Measurements from ENCODE around the gene MYH7.

DNA sequence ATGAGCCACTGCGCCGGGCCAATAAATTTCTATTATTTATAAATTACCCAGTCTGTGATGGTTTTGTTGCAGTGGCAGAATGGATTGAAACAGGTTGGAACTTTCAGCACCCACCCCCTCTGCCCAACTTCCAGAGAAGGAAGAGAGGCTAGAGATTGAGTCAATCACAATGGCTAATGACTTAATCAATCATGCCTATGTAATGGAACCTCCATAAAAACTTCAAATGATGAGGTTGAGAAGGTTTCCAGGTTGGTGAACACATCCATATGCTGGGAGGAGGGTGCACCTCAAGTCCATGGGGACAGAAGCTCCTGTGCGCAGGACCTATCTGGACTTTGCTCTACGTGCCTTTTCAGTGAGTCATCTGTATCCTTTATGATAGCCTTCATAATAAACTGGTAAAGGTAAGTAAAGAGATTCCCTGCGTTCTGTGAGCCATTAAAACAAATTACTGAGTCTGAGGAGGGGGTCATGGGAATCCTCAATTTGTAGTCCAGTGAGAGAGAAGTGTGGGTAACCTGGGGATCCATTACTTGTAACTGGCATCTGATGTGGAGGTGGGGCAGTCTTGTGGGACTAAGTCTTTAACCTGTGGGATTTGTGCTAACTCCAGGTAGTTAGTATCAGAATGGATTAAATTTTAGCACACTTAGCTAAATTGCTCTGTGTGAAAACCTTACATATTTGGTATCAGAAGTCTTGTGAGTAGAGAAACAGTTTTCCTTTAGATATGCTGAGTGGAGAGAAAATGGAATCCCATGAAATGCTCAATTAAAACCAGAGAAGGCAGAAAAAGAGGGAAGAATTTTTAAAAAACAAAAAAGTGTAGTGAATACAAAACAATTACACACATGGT, 22.4 kb upstream of the MYH7 start:
- TF ChIP-seq EZH2phosphoT487 (conservative IDR thresholded peaks at IDR 0.05; ENCODE audit: low read length) = no peak
- TF ChIP-seq CTCF (IDR thresholded peaks at IDR 0.05; ENCODE audit: insufficient read depth, low read length, poor library complexity, severe bottlenecking) = no peak
